ENCODE data around the gene PIK3CA.

PIK3CA gene

GRCh38 chr3:179141890-179142289, 6.3 kb upstream of the PIK3CA start:
- DNase-seq (ENCODE audit: low read depth, low spot score): no peak
- TF ChIP-seq CTCF (IDR thresholded peaks at IDR 0.05; ENCODE audit: insufficient read depth, low read length, missing control alignments): no peak
- no peak overlapping the region for H3K4me3 ChIP-seq (ENCODE audit: low read depth, low read length)
- ChIA-PET CTCF (interaction anchor here (0.6 to 1.0 kb wide), 2 partner anchors 38 to 78 kb away, joined by 3 read pairs; no protein-coding TSS in a partner anchor), POLR2A (no interaction called here)

- ChIA-PET CTCF (interaction anchor here (0.6 to 3.3 kb wide), 23 partner anchors 11 to 412 kb away, joined by 3 to 27 read pairs (median 5); partner anchors contain the start of gene ZMAT3), POLR2A (interaction anchor here (1.2 kb wide), 1 partner anchor 32 kb away, joined by 3 read pairs; no protein-coding TSS in a partner anchor)
- H3K4me3 ChIP-seq (ENCODE audit: low read depth, low read length): peak overlapping the region; percentile 69
- no peak for DNase-seq (ENCODE audit: low read depth, low spot score)
- TF ChIP-seq CTCF (IDR thresholded peaks at IDR 0.05; ENCODE audit: insufficient read depth, low read length, missing control alignments): peak; percentile 59
Measured at GRCh38 chr3:179146911-179147513, 1.1 kb upstream of the PIK3CA start.

- ChIA-PET CTCF (interaction anchor here (0.7 to 3.3 kb wide), 17 partner anchors 12 to 174 kb away, joined by 3 to 27 read pairs (median 5); partner anchors contain the start of gene ZMAT3), POLR2A (interaction anchor here (0.6 to 1.2 kb wide), 3 partner anchors 32 to 50 kb away, joined by 3 read pairs; no protein-coding TSS in a partner anchor)
- no peak for TF ChIP-seq CTCF (IDR thresholded peaks at IDR 0.05; ENCODE audit: insufficient read depth, low read length, missing control alignments)
- DNase-seq (ENCODE audit: low read depth, low spot score): no peak
- H3K4me3 ChIP-seq (ENCODE audit: low read depth, low read length): peak overlapping the region; percentile 69
Measured at GRCh38 chr3:179147514-179147872, 664 bp upstream of the PIK3CA start.

- H3K4me3 ChIP-seq (ENCODE audit: low read depth, low read length): peak overlapping the region; percentile 69
- no peak for DNase-seq (ENCODE audit: low read depth, low spot score)
- POLR2A ChIA-PET: interaction anchor here (0.7 to 1.3 kb wide), 3 partner anchors 41 to 113 kb away, joined by 3 read pairs; no protein-coding TSS in a partner anchor
- no peak for TF ChIP-seq CTCF (IDR thresholded peaks at IDR 0.05; ENCODE audit: insufficient read depth, low read length, missing control alignments)
- CTCF ChIA-PET: interaction anchor here (0.6 to 3.4 kb wide), 12 partner anchors 10 to 175 kb away, joined by 3 to 27 read pairs (median 6); no protein-coding TSS in a partner anchor
Measured at GRCh38 chr3:179148616-179149405, 654 bp downstream of the PIK3CA start.

- POLR2A ChIA-PET: no interaction called here
- TF ChIP-seq CTCF (IDR thresholded peaks at IDR 0.05; ENCODE audit: insufficient read depth, low read length, missing control alignments): no peak
- H3K4me3 ChIP-seq (ENCODE audit: low read depth, low read length): peak overlapping the region; percentile 69
- DNase-seq (ENCODE audit: low read depth, low spot score): no peak
- CTCF ChIA-PET: interaction anchor here (0.6 to 3.4 kb wide), 10 partner anchors 10 to 172 kb away, joined by 3 to 22 read pairs (median 6); no protein-coding TSS in a partner anchor
Measured at GRCh38 chr3:179149406-179149867, 1.3 kb downstream of the PIK3CA start.

- TF ChIP-seq CTCF (IDR thresholded peaks at IDR 0.05; ENCODE audit: insufficient read depth, low read length, missing control alignments): no peak
- peak overlapping the region; percentile 69 for H3K4me3 ChIP-seq (ENCODE audit: low read depth, low read length)
- ChIA-PET POLR2A (no interaction called here), CTCF (interaction anchor here (0.6 to 3.4 kb wide), 11 partner anchors 9 to 174 kb away, joined by 3 to 22 read pairs (median 6); no protein-coding TSS in a partner anchor)
- no peak for DNase-seq (ENCODE audit: low read depth, low spot score)
Measured at GRCh38 chr3:179149951-179150350, 1.8 kb downstream of the PIK3CA start.
